ENCODE measurements around the gene ALX3.

GRCh38 chr1:110085671-110086070 is 15.2 kb upstream of the ALX3 start:
- TF ChIP-seq CTCF (optimal IDR thresholded peaks at IDR 0.05 in 1 of 3, IDR thresholded peaks at IDR 0.05 in 1 of 3, conservative IDR thresholded peaks at IDR 0.05 in 1 of 3; ENCODE audit: extremely low read depth in 1 of 3, insufficient read depth in 2 of 3, low read length in 3 of 3) = no peak
- no peak for TF ChIP-seq EZH2 (IDR thresholded peaks at IDR 0.05; ENCODE audit: low read length)

Data from keratinocyte (primary cell).